OCI-LY3 (cell line): ENCODE measurements around the gene FOXK2.

Source experiments
- EZH2phosphoT487 ChIP-seq: fragments of 200-600 bp; shearing (Covaris generic); IDR thresholded peaks from 2 replicates; pipeline ENCODE4 v1.6.1; 2018; ENCODE audit warnings: antibody characterized with exemption, mixed run types, low read depth
- TF ChIP-seq, protein P1 (sequence below): fragments of 200-600, 300-600 bp; sonication (generic); IDR thresholded peaks from 2 replicates; pipeline ENCODE4 v1.5.1; 2014; ENCODE audit warnings: antibody characterized with exemption, low read length, low read depth

DNA sequence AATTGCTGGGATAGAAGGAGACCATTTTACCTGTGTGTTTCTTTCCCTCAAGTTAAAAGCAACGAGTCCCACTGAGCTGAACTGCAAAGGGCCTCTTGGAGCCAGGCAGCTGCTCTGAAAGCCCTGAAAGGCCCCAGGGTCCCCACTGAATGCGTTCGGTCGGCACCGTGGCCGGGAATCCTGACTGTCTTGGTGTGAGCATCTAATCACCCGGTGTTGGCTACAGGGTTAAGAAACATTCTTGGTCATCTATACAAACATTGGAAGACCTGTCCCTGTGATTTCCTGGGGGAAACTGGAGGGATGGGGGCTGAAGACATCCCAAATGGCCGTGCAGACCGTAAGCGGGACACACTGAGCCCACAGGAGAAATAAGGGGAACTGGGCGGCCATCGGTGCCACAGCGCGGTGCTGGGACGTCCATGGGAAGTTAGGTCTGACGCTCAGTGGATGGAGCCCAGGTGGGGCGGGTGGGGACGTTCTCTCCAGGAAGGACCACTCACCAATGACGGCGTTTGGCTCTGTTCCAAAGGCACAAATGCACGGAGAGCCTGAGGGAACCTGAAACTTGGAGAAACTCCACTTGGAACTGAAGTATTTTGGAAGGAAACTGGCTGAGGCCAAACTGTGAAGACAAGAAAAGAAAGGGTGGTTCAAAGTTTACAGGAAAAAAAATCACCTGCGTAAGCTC lies 96.6 kb downstream of the FOXK2 start:
- TF ChIP-seq, protein P1, sequence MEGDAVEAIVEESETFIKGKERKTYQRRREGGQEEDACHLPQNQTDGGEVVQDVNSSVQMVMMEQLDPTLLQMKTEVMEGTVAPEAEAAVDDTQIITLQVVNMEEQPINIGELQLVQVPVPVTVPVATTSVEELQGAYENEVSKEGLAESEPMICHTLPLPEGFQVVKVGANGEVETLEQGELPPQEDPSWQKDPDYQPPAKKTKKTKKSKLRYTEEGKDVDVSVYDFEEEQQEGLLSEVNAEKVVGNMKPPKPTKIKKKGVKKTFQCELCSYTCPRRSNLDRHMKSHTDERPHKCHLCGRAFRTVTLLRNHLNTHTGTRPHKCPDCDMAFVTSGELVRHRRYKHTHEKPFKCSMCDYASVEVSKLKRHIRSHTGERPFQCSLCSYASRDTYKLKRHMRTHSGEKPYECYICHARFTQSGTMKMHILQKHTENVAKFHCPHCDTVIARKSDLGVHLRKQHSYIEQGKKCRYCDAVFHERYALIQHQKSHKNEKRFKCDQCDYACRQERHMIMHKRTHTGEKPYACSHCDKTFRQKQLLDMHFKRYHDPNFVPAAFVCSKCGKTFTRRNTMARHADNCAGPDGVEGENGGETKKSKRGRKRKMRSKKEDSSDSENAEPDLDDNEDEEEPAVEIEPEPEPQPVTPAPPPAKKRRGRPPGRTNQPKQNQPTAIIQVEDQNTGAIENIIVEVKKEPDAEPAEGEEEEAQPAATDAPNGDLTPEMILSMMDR, result no peak
- TF ChIP-seq EZH2phosphoT487, result no peak
